Subcutaneous adipose tissue (tissue), 4 donors: ENCODE results near the gene NSD1. TPM values are rescaled to one million over a fixed set of nuclear protein-coding genes. Genes with fewer than 3 reads are reported as not detected.

Experiments used
- total RNA-seq, 4 donors: library from RNA; depleted of rRNA; stranded (reverse); fragments of >200 nt; gene quantifications; one replicate each; pipeline ENCODE4 v1.1.0, GENCODE V29; 2016
- TF ChIP-seq, protein P1 (sequence below): fragments of 450-650 bp; IDR thresholded peaks from one replicate; pipeline ENCODE4 v1.5.1; 2016; ENCODE audit warnings: low read depth, mild to moderate bottlenecking, control low read depth, antibody characterized with exemption, moderate library complexity

Gene NSD1
- total RNA-seq, 4 donors from 2014 or later, result 35.2 to 52.0 (median 37.7) TPM

DNA sequence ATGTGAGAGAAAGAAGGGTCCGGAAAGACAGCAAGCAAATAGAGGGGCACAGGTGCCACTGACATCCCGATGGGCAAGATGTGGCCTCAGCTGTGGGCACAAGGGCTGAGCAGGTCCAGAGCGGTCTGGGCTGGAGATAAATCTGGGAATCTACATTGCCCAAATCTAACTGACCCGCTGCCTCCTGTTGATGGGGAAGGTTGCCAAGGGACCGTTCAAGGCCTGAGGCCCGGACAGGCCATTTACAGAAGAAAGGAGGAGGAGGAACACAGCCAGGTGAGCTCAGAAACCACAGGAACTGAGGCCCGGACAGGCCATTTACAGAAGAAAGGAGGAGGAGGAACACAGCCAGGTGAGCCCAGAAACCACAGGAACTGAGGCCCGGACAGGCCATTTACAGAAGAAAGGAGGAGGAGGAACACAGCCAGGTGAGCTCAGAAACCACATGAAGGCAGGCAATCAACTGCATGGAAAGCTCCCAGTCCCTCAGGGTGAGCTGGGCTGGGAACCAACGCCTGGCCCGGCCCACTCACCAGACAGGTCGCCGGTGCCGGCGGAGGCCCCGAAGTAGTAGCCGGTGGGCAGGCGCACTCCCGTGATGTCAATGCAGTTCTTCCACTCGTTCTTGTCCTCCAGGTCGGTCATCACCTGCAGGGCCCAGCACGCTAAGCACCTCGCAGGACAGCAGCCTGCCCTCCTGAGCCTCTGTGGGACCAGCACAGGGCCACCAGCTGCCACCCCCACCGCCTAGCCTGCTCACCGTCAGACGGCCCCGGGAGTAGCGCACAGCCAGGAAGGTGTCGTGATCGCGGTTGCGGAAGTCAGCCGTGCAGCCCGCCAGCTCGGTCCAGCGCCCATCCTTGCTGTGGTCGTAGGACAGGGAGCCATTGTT, 203.3 kb downstream of the NSD1 start:
- TF ChIP-seq, protein P1, sequence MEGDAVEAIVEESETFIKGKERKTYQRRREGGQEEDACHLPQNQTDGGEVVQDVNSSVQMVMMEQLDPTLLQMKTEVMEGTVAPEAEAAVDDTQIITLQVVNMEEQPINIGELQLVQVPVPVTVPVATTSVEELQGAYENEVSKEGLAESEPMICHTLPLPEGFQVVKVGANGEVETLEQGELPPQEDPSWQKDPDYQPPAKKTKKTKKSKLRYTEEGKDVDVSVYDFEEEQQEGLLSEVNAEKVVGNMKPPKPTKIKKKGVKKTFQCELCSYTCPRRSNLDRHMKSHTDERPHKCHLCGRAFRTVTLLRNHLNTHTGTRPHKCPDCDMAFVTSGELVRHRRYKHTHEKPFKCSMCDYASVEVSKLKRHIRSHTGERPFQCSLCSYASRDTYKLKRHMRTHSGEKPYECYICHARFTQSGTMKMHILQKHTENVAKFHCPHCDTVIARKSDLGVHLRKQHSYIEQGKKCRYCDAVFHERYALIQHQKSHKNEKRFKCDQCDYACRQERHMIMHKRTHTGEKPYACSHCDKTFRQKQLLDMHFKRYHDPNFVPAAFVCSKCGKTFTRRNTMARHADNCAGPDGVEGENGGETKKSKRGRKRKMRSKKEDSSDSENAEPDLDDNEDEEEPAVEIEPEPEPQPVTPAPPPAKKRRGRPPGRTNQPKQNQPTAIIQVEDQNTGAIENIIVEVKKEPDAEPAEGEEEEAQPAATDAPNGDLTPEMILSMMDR, result no peak

DNA sequence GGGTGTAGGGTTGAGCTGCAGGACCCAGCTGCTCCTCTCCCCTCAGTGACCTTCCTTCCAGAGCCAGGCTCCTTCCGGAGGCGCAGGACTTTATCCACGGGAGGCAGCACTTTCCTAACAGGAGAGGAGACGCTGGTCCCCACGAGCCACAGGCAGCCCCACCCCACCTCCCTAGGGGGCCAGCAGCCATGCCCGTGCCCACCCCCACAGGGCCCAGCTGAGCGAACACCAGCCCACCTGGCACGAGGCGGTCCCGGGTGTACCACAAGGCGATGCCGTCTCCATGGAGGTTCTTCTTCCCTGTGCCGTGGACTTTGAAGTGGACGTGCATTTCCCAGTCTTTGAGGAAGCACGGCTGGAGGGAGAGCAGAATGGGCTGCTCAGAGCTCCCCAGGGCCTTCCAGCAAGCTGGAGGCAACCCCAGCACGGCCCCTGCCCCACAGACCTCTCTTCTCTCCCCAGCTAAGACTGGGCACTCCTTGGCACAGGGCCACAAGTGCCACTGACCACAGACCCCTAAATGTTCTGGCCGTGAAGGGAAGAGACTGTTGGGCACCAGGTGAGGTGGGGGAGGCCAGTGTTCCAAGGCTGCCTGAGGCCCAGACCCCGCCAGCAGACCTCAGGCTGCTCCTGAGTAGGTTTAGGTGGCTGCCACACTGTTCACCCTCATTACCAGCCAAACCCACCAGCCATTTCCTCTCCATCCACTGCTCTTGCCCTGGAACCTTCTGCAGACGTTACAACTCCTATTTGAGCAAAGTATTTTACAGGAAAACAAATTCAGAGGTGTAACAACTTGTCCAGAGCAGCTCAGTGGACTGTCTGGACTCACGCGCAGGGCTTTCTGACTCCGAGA, 204.9 kb downstream of the NSD1 start:
- TF ChIP-seq, protein P1, result no peak

DNA sequence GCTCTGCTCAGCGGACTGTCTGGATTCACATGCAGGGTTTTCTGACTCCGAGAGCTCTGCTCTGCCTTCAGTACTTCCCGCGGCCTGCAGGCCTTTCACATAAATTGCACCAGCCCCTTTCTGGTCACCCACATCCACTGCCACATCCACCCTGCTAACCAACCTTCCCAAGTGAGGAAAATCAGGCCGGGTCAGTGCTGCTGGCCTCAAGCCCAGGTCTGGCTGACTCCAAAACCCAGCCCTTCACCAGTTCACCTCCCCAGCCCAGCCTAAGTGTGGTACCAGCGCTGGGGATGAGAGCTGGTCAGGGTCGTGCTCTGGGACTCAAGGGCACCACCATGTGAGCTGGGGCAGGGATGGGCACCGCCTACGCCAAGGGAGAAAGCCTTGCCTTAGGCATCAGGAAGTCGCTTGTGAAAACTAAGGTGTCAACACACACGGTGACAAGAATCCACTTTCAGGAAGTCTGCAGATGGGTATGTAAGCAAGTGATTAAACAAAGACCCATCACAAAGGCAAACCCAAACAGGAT, 205.6 kb downstream of the NSD1 start:
- TF ChIP-seq, protein P1, result no peak

DNA sequence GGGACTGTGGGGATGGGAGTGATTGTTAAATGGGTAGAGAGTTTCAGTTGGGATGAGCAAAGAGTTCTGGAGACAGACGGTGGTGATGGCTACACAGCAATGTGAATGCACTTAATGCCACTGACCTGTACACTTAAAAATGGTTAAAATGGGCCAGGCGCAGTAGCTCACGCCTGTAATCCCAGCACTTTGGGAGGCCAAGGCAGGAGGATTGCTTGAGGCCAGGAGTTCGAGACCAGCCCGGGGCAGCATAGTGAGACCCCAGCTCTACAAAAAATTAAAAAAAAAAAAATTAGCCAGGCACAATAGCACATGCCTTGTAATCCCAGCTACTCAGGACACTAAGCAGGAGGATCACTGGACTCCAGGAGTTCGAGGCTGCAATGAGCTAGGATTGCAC, 210.2 kb downstream of the NSD1 start:
- TF ChIP-seq, protein P1, result no peak

DNA sequence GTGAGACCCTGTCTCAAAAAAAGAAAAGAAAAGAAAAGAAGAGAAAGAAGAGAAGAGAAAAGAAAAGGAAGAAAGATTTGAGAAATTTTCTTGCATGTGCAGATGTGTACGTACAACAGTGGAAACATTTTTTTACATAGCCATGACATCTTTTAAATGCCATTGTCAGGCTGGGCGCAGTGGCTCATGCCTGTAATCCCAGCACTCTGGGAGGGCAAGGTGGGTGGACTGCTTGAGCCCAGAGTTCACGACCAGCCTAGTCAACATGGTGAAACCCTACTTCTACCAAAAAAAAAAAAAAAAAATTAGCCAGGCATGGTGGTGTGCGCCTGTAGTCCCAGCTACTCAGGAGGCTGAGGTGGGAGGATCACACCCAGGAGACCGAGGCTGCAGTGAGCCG, 211.3 kb downstream of the NSD1 start:
- TF ChIP-seq, protein P1, result no peak

DNA sequence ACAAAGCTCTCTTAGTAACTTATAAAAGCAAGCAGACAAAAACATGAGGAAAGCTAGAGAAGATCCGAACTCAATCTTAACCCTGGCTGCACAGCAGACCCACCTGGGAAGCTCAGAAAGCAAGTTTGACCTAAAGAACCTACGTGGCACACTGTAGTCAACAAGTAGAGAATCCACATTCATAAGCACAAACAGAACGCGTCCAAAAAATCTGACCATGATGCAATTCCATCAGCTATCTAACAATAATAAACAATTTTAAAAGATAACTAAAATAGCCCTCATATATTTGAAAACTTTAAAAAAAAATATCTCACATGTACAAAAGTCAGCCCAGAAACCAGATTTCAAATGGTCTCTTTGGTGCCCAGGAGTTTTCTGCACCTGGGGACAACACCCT, 213.2 kb downstream of the NSD1 start:
- TF ChIP-seq, protein P1, result no peak

DNA sequence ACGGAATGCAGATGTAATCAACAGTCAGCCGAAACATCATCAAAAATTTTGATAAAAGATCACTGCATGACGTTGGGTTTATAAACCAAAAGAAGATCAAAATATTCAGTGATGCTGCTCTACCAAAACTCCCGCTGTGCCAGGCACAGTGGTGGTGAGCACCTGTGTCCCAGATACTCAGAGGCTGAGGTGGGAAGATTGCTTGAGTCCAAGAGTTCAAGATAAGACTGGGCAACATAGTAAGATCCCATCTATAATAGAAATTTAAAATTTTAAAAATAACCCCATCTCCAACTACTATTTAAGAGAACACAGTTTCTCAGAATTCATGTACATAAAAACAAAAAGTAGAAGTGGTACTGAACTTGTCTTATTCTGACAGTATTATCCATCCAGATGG, 214.1 kb downstream of the NSD1 start:
- TF ChIP-seq, protein P1, result no peak
